Uterus (tissue), 4 donors: ENCODE data around the gene CCNL1. TPM values are rescaled to one million over a fixed set of nuclear protein-coding genes. Genes with fewer than 3 reads are reported as not detected.

ENCODE experiments used
- DNase-seq, 2 donors: peaks; one replicate each; pipeline ENCODE4 v3.0.0-alpha.2; 2019 to 2020
- H3K27ac ChIP-seq, 2 donors: fragments of 200-600 bp; sonication (generic); 1 replicate in 1 of 2; 2 replicates in 1 of 2; pipeline ENCODE4 v1.5.1; 2016 to 2018
- H3K27me3 ChIP-seq, 2 donors: fragments of 200-600 bp; sonication (generic); one replicate each; pipeline ENCODE4 v1.5.1; 2018 to 2019; ENCODE audit warnings: control low read depth in 1 of 2
- H3K36me3 ChIP-seq, 2 donors: fragments of 200-600 bp; sonication (generic); one replicate each; pipeline ENCODE4 v1.5.1; 2019; ENCODE audit warnings: control low read depth in 1 of 2
- H3K4me1 ChIP-seq, 2 donors: fragments of 200-600 bp; sonication (generic); one replicate each; pipeline ENCODE4 v1.5.1; 2018 to 2019; ENCODE audit warnings: control low read depth in 1 of 2
- H3K4me3 ChIP-seq, 2 donors: fragments of 200-600 bp; sonication (generic); 1 replicate in 1 of 2; 2 replicates in 1 of 2; pipeline ENCODE4 v1.5.1; 2018 to 2019; ENCODE audit warnings: mild to moderate bottlenecking in 1 of 2
- H3K9me3 ChIP-seq, 2 donors: fragments of 200-600 bp; sonication (generic); one replicate each; pipeline ENCODE4 v1.5.1; 2019; ENCODE audit warnings: control low read depth in 1 of 2
- POLR2A ChIP-seq, 2 donors: fragments of 450-650 bp; IDR thresholded peaks; one replicate each; pipeline ENCODE4 v1.6.1; 2016; ENCODE audit warnings: antibody characterized with exemption in 2 of 2, mild to moderate bottlenecking in 1 of 2, moderate library complexity in 1 of 2
- intact Hi-C: fragments of 100-400 bp; cut with DNase I; formaldehyde crosslinking; loops from one replicate; pipeline ENCODE4 v1.15.1; 2023; ENCODE audit warnings: low total_unique reads
- total RNA-seq, 4 donors: library from RNA; depleted of rRNA in 3 of 4; stranded (reverse); fragments of >200 nt in 3 of 4; gene quantifications; one replicate each; pipeline versions ENCODE4 v1.1.0 to v1.2.4, GENCODE V29; 2014 to 2023
- TF ChIP-seq, protein P1 (sequence below), 4 experiments: fragments of 200-600 bp in 2 of 4; fragments of 450-650 bp in 2 of 4; sonication (generic) in 2 of 4; IDR thresholded peaks; one replicate each; pipeline ENCODE4 v1.5.1; 2016 to 2019; ENCODE audit warnings: antibody characterized with exemption in 4 of 4, mild to moderate bottlenecking in 2 of 4, moderate library complexity in 1 of 4
- donor health status: DM: yes; HTN: yes; CAD: no.

CCNL1 gene
- 100 to 1,000 TPM; 100 to 252 (median 155) TPM for total RNA-seq

DNA sequence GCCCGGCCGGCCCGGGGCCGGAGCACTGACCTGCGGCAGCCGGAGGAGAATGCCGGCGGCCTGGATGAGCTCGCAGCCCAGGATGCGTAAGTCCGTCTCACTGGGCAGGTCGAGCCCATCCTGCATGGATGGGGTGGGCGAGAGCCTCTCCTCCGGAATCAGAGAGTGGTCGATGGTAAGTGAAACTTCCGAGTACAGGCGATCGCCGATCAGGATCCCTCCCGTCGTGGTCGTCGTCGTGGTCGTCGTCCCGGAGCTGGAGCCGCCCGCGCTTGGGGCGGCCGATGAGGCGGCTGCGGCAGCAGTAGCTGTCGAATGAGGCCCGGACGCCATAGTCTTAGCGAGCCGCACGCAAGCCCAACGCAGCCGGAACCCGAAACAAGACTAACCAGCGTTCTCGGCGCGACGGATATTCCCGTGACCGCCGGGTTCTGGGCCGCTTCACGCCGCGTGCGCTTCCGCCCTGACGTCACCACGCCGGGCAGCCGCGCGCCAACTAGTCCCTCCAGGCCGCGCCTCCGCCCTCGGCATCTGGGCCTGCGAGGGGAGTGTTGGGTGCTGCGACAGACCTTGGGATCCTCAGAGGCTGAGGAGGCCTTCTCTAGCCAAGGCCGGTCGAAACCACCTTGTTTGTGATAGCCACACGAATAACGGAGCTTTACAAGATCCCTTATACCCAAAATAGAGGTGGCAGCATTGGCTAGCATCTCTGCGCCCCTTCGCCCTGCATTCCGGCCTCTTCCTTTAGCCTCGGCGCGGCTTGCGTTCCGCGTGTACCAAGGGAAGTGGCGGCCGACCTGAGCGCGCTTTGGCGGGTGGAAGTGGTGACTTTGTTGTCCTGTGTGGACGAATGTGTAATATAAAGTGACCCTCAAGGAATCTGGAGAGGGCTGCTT is at the start of gene CCNL1:
CCNL1 (minus strand) TSS at position 386 of the 896 bp plus-strand sequence; CDS start at position 333, 53 bp downstream.
- Histone ChIP-seq H3K4me1 (peaks cover 6 to 30% of the 10 kb centered on the region in 2 donors), H3K27ac (peak within 1 kb of the TSS; percentile 96 to 99)
- intact Hi-C loops: loop anchor here (2.0 kb wide), 1 partner anchor 15 kb away; no protein-coding TSS in a partner anchor

DNA sequence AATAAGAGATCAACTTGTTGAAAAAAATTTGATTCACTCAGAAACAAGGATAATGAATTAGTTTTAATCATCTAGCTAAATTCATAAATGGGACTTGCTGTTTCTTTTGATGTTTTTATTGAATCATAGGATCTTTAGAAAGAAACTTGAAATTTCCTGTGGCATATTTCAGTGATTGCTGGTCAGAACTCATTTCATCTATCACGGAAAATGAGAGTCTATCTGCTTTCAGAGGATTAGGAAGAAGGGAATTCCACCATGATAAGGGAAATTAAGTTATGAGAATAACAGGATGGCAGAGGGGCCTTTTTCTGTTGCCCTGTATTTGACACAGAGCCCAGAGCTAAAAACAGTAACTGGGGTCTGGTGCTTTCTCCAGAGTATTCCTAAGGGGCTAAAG is 44.9 kb upstream of the CCNL1 start:
- TF ChIP-seq, protein P1, sequence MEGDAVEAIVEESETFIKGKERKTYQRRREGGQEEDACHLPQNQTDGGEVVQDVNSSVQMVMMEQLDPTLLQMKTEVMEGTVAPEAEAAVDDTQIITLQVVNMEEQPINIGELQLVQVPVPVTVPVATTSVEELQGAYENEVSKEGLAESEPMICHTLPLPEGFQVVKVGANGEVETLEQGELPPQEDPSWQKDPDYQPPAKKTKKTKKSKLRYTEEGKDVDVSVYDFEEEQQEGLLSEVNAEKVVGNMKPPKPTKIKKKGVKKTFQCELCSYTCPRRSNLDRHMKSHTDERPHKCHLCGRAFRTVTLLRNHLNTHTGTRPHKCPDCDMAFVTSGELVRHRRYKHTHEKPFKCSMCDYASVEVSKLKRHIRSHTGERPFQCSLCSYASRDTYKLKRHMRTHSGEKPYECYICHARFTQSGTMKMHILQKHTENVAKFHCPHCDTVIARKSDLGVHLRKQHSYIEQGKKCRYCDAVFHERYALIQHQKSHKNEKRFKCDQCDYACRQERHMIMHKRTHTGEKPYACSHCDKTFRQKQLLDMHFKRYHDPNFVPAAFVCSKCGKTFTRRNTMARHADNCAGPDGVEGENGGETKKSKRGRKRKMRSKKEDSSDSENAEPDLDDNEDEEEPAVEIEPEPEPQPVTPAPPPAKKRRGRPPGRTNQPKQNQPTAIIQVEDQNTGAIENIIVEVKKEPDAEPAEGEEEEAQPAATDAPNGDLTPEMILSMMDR (IDR thresholded peaks at IDR 0.05): no peak
- TF ChIP-seq POLR2A (IDR thresholded peaks at IDR 0.05): no peak

More for the DNA sequence above, at the start of gene CCNL1:
- peak; percentile 96 to 98 for DNase-seq
- no peaks in the 10 kb centered on the region for H3K36me3 ChIP-seq
- H3K27me3 ChIP-seq: peaks cover 0 to 4% of the 10 kb centered on the region in 2 donors
- peak within 1 kb of the TSS; percentile 87 to 93 for H3K4me3 ChIP-seq
- H3K9me3 ChIP-seq: no peaks in the 10 kb centered on the region
- TF ChIP-seq, protein P1 (IDR thresholded peaks at IDR 0.05): peak in 1 of 4 experiments; percentile 7
- TF ChIP-seq POLR2A (IDR thresholded peaks at IDR 0.05): peak; percentile 94 to 100

DNA sequence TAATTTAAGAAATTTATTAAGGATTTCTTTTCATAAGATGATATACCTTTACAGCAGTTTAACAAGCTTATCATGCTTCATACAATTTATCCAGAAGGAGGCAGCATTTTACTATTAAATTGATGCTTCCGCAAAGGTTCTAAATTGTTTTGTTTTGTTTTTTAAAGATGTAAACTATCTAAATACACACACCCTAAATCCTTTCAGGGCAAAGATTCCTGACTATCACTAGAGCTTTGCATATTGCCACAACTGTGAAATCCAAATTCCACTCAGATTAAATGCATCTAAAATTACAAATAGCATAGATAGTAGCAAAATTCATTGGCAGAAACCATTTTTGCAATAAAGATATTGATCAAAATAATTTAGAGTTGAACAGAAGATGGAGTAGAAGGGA is 44.5 kb upstream of the CCNL1 start:
- Histone ChIP-seq H3K36me3 (no peaks in the 10 kb centered on the region), H3K4me1 (no peaks in the 10 kb centered on the region), H3K27me3 (no peaks in the 10 kb centered on the region), H3K27ac (no peak overlapping the region), H3K4me3 (no peak overlapping the region), H3K9me3 (no peaks in the 10 kb centered on the region)
- DNase-seq: no peak
- intact Hi-C loops: no loop called here
- TF ChIP-seq, protein P1 (IDR thresholded peaks at IDR 0.05): peak in 3 of 4 experiments; percentile 23 to 37 (median 28)
- no peak for TF ChIP-seq POLR2A (IDR thresholded peaks at IDR 0.05)

More for the DNA sequence above, 44.9 kb upstream of the CCNL1 start:
- Histone ChIP-seq H3K36me3 (no peaks in the 10 kb centered on the region), H3K4me1 (no peaks in the 10 kb centered on the region), H3K27ac (no peak overlapping the region), H3K9me3 (no peaks in the 10 kb centered on the region), H3K27me3 (no peaks in the 10 kb centered on the region), H3K4me3 (no peak overlapping the region)
- no peak for DNase-seq
- intact Hi-C loops: no loop called here

DNA sequence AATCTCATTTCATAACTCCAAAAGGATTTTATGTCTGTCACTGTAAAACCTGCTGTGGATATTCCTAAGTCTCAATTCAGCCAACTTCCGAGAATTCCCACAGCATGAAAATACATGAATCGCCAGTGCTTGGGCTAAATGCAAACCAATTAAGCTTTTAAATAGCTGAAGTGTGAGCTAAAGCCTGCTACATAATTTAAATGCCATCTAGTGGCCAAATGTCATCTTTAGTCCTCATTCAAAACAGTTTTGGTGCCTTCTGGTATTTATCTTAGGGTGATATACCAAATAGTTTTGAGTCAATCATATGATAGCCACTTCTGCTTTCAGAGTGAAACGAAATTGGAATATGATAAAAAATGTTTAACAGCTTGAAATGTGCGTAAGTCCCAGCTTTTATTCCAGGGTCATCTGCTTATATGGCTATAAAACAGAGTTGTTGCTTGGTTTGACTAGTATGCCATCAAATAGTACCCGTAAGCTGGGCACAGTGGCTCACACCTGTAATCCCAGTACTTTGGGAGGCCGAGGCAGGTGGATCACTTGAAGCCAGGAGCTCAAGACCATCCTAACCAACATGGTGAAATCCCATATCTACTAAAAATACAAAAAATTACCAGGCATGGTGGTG is 41.8 kb upstream of the CCNL1 start:
- Histone ChIP-seq H3K36me3 (no peaks in the 10 kb centered on the region), H3K27ac (no peak overlapping the region), H3K4me1 (no peaks in the 10 kb centered on the region), H3K27me3 (no peaks in the 10 kb centered on the region), H3K4me3 (no peak overlapping the region), H3K9me3 (no peaks in the 10 kb centered on the region)
- no peak for TF ChIP-seq POLR2A (IDR thresholded peaks at IDR 0.05)
- TF ChIP-seq, protein P1 (IDR thresholded peaks at IDR 0.05): peak in 3 of 4 experiments; percentile 22 to 44 (median 30)
- intact Hi-C loops: no loop called here
- no peak for DNase-seq

DNA sequence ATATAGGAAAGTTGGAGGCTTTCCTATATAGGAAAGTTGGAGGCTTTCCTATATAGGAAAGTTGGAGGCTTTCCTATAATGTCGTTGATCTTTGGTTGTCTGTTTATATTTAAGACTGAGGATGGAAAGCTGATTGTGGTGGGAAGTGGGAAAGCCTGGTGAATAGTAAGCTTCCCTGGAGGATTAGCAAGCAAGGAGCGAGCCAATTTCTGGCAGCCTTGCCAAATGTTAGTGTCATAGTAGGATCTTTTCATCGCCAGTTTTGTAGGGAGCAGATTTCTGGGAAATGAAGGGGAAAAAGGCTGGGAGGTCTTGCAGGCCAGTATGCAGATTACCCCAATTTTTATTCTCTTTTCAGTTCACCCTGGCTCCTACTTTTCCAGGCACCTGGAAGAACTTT is 39.9 kb upstream of the CCNL1 start:
- Histone ChIP-seq H3K36me3 (no peaks in the 10 kb centered on the region), H3K9me3 (no peaks in the 10 kb centered on the region), H3K27me3 (no peaks in the 10 kb centered on the region), H3K27ac (no peak overlapping the region), H3K4me1 (no peaks in the 10 kb centered on the region), H3K4me3 (no peak overlapping the region)
- no peak for TF ChIP-seq POLR2A (IDR thresholded peaks at IDR 0.05)
- TF ChIP-seq, protein P1 (IDR thresholded peaks at IDR 0.05): no peak
- intact Hi-C loops: no loop called here
- DNase-seq: no peak
